GM19193 (cell line): ENCODE data around the gene SYNJ2.

Experiments used
- POLR2A ChIP-seq: IDR thresholded peaks from 4 replicates; pipeline ENCODE4 v1.6.1; 2011; ENCODE audit not compliant: insufficient read depth, insufficient read length; ENCODE audit errors: extremely low read depth

The SYNJ2 gene

DNA sequence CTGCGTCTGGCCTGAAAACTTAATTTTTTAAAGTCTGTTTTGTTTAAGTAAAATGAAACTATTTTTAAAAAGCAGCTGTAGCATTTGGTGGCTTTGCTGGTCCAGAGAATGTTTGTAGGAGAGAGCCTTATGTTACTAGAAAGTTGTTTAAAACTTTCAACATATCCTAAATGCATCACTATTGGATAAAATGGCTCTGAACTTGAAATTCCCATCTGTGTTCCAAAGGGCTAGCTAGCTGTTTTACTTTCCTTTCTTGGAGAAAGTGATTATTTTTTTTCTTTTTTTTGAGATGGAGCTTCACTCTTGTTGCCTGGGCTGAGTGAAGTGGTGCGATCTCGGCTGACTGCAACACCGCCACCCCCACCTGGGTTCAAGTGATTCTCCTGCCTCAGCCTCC lies 2.5 kb downstream of the SYNJ2 start:
- no peak for TF ChIP-seq POLR2A

DNA sequence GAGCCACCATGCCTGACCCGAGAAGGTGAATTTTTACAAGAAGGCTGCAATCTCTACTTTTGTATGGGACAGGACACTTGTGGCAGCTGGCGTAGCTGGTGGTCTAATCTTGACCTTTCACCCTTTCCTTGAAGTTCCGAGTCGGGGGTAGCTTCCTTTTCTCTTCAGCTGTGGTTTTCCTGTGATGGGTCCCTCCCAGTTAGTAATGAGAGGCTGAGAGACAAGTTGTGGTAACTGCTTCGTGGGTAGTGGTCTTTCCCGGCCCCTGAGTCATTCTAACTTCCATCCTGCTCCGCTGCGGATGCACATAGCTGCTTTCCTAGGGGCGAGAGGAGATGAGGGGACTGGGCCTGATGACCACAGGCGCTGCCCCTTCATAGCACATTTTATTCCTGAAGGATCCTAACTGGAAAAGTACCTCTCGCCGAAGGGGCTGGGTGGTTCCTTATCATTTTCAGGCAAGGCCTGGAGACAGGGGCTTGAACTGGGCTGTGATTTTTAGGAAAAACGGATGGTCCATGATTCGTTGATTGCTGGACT lies 3.1 kb downstream of the SYNJ2 start:
- TF ChIP-seq POLR2A = no peak

DNA sequence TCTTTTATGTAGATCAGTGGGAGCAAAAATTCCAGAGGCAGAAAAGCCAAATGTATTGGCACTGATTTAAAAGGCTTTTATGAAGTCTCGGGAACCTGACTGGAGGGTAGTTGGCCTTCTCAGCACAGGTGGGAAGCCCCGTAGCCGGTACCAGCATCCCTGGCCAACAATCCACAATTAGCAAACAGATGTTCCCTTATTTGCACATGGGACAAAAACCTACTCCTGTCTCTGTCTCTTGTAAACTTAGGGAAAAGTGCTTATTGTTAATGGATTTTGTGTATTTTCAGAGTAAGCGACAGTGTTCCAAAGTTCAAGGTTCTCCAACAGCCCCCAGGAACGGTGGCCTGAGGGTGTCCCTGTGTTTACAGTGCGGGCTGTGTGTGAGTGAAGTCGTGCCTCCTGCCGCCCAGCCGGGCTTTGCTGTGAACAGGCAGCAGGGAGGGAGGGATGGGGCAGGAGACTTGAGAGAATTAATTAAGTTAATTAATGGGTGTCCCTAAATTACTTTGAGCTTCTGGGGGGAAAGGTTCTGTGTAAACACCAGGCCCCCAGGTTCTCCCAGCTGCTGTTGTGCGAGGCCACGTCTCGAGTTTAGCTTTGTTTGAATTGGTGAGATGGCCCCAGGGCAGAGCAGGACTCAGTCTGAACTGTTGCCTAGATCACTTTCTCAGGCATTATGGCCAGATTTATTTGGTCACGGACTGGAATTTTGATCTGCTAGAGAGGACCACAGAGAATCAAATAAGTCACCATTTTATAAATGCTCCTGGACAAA lies 3.9 kb downstream of the SYNJ2 start:
- no peak for TF ChIP-seq POLR2A

- TF ChIP-seq POLR2A = no peak
Measured at GRCh38 chr6:157987788-157988699, 6.4 kb downstream of the SYNJ2 start.

DNA sequence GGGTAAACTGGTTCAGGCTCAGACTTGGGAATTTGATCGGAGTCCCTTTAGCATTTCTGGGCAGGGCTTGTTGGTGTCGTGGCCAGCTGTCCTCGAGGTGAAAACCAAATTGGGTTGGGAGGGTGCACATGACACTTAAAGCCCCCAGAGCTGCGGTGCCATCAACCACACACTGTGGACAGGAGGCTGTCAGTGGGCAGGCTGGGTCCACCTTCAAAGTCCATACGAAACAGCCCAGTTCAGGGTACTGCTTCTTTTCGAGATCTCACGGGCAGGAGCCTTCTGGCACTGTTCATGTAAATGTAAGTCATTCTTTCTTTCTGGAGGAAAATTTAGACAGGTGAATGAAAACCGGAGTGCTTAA lies 7.0 kb downstream of the SYNJ2 start:
- no peak for TF ChIP-seq POLR2A

DNA sequence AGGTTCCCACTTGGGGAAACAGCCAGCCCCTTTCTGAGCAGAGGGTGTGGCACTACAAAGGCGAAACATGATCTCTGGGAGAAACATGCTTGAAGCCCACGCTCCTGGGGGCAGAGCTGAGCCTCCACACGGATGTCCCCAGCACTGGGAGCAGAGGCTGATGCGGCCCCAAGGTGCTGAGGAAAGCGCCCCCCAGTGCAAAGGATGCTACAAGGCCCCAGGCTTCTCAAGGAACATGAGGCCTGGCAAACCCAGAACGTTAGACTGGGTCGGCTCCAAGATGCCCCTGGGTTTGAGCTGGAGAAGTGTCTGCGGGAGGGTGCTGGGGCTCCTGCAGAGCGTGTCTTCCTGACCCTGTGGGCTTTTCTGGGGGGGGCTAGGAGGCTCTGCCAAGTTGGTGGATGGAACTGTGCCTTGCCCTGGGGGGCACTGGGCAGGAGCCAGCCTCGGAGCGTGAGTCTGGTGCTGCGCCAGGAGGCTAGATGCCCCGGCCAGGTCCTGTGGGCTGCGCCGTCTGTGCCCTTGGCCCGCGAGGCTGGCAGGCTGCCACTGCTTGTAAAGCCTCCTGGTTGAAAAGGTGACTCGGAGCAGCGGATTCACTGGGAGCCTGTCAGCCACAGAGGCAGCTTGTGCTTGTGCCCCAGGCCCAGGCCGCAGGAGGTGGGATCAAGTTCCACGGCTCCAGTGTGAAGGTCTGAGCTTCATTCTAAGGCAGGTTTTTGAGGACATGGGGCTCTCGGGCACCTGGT lies 8.1 kb downstream of the SYNJ2 start:
- TF ChIP-seq POLR2A = no peak

GRCh38 chr6:157990321-157991066 lies 8.8 kb downstream of the SYNJ2 start:
- no peak for TF ChIP-seq POLR2A

DNA sequence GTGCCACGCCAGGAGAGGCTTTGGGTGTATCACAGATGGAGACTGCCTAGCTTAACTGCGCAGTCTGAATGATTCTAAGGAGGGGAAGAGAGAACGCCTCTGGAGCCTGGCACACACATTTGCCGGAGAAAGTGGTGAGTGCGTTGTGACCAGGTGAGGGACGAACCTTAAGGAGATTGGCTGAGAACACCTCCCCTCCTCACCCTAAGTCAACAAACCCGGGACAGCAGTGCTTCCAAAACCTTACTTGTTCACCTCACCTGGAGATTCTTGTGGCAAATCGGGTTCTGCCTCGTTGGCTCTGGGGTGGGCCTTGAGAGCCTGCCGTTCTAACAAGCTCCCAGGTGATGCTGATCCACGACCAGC lies 9.4 kb downstream of the SYNJ2 start:
- no peak for TF ChIP-seq POLR2A

DNA sequence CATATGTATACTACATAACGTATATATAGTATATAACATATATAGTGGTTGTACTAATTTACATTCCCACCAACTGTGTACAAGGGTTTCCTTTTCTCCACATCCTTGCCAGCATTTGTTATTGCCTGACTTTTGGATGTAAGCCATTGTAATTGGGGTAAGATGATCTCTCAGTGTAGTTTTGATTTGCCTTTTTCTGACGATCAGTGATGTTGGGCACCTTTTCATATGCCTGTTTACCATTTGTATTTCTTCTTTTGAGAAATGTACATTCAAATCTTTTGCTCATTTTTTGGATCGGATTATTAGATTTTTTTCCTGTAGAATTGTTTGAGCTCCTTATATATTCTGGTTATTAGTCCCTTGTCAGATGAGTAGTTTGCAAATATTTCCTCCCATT lies 11.4 kb downstream of the SYNJ2 start:
- TF ChIP-seq POLR2A = no peak

DNA sequence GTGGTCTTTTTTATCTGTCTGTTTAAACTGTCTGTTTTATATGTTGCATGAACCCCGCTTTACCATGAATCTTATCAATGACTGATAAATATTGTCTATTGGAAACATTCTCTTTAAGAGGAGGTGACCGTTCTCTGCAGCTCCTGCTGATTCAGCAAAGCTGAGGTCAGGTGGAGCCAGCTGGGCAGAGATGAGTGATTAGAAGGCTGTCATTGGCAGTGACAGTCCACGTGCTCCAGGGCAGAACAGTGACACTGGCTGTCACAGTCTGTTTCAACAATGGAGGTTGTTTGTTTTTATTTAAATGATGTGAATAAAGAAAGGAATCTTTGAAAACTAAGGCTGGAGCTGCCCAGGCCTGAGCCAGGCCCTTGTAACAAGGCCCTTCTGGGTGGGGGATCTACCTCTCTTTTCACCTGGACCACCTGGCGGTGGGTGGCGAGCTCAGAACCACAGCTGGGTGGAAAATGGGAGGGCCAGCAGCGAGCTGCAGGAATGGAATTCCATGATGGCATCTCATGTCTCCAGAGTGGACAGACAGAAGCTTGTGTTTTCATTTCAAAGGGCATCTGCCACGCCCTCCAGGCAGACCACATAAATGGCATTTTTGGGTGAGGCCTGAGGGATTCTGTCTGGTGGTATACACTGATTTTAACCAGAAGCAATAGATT lies 12.6 kb downstream of the SYNJ2 start:
- no peak for TF ChIP-seq POLR2A

GRCh38 chr6:157995458-157995857 lies 13.8 kb downstream of the SYNJ2 start:
- no peak for TF ChIP-seq POLR2A

DNA sequence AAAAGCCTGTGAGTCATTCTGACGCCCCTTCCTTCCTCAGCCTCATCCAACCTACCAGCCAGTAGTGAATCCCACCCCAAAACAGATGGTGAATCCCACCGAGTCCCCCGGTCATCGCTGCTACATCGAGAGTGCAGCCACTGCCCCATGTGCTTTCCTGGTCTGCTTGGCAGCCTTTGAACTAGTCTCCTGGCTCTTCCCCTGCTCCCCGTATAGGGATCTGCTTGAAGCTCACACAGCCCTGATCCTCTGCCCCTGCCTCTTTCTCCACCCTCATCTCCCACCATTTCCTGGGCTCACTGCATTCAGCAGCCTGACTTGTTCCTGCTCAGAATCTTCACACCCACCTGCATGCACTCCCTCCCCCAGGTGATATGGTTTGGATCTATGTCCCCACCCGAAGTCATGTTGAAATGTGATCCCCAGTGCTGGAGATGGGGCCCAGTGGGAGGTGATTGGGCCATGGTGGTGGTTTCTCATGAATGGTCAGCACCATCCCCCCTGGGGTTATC lies 14.6 kb downstream of the SYNJ2 start:
- no peak for TF ChIP-seq POLR2A

DNA sequence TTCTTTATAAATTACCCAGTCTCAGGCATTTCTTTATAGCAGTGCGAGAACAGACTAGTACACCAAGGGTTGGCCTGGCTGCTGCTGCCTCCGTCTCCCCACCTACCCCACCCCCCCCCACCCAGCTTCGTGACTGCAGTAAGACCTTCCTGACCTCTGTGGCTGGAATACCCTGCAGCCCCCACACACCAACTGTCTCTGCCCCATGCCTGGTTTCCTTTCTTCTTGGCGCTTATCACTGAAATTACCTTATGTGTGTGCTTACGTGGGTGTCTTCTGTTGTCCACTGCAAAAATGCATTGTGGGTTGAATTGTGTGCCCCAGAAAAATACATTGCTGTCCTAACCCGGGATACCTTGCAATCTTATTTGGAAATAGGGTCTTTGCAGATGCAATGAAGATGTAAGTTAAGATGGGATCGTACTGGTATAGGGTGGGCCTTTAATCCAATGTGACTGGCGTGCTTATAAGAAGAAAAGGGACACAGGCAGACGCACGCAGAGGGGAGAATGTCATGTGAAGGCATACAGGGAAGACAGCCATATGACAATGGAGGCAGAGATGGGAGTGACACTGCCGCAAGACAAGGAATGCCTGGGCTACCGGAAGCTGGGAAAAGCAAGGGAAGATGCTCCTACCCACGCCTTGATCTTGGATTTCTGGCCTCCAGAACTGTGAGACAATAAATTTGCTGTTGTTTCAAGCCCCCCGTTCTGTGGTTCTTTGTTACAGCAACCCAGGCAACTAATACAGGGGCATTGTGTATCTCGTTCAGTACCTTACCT lies 15.4 kb downstream of the SYNJ2 start:
- no peak for TF ChIP-seq POLR2A
